Measurements from ENCODE around the gene FAM50A.
"Not testable (repeated sequence)": the region's sequence is repeated elsewhere in the genome, so short reads cannot be mapped to it uniquely, and the experiment has no call there.

FAM50A gene

GRCh38 chrX:154443992-154444754, at the start of gene FAM50A:
TSS of gene FAM50A (plus strand) at chrX:154444141. CDS start at chrX:154444236, 95 bp downstream.
- peak; percentile 63 to 64 for DNase-seq (ENCODE audit: low read depth in 2 of 2)

GRCh38 chrX:154396363-154396762, 47.6 kb upstream of the FAM50A start:
- not testable (repeated sequence) for DNase-seq (ENCODE audit: low read depth in 2 of 2)

- DNase-seq (ENCODE audit: low read depth in 2 of 2), result peak; percentile 56 to 61
Observed at GRCh38 chrX:154396973-154397887, 46.7 kb upstream of the FAM50A start.

- DNase-seq (ENCODE audit: low read depth in 2 of 2), result peak; percentile 78 to 83
Observed at GRCh38 chrX:154397888-154398667, 45.9 kb upstream of the FAM50A start, which contains the start of gene RPL10. TSS of gene RPL10 (plus strand) at chrX:154398377. CDS start at chrX:154398520, 143 bp downstream.

GRCh38 chrX:154398668-154399526, 45.0 kb upstream of the FAM50A start:
- DNase-seq (ENCODE audit: low read depth in 2 of 2), result peak; percentile 60 to 61

GRCh38 chrX:154399527-154400368, 44.2 kb upstream of the FAM50A start:
- DNase-seq (ENCODE audit: low read depth in 2 of 2), result no peak

- not testable (repeated sequence) for DNase-seq (ENCODE audit: low read depth in 2 of 2)
Observed at GRCh38 chrX:154400369-154400817, 43.5 kb upstream of the FAM50A start.

GRCh38 chrX:154401045-154401799, 42.7 kb upstream of the FAM50A start:
- DNase-seq (ENCODE audit: low read depth in 2 of 2), result no peak

GRCh38 chrX:154401918-154402621, 41.9 kb upstream of the FAM50A start:
- DNase-seq (ENCODE audit: low read depth in 2 of 2), result no peak

GRCh38 chrX:154402622-154403127, 41.3 kb upstream of the FAM50A start:
- no peak for DNase-seq (ENCODE audit: low read depth in 2 of 2)

GRCh38 chrX:154403192-154403591, 40.7 kb upstream of the FAM50A start:
- DNase-seq (ENCODE audit: low read depth in 2 of 2), result no peak

- DNase-seq (ENCODE audit: low read depth in 2 of 2), result no peak
Observed at GRCh38 chrX:154403858-154404257, 40.1 kb upstream of the FAM50A start.

GRCh38 chrX:154404625-154405192, 39.2 kb upstream of the FAM50A start:
- no peak for DNase-seq (ENCODE audit: low read depth in 2 of 2)

- DNase-seq (ENCODE audit: low read depth in 2 of 2), result no peak
Observed at GRCh38 chrX:154408659-154409221, 35.2 kb upstream of the FAM50A start.

- DNase-seq (ENCODE audit: low read depth in 2 of 2), result no peak
Observed at GRCh38 chrX:154409222-154409871, 34.6 kb upstream of the FAM50A start, which contains the start of gene DNASE1L1. TSS of gene DNASE1L1 (minus strand) at chrX:154409254. CDS start at chrX:154405568, 3,686 bp downstream.

- DNase-seq (ENCODE audit: low read depth in 2 of 2), result peak in 1 of 2 donors; percentile 51
Observed at GRCh38 chrX:154411981-154412340, 32.0 kb upstream of the FAM50A start.

GRCh38 chrX:154412468-154412867, 31.5 kb upstream of the FAM50A start:
- no peak for DNase-seq (ENCODE audit: low read depth in 2 of 2)
